Upper lobe of right lung (tissue), 1 donor: ENCODE measurements around the gene ABCC10. TPM values are rescaled to one million over a fixed set of nuclear protein-coding genes. Genes with fewer than 3 reads are reported as not detected.
"Not testable (repeated sequence)": the region's sequence is repeated elsewhere in the genome, so short reads cannot be mapped to it uniquely, and the experiment has no call there.

ENCODE experiments used
- ATAC-seq: fragments of 200-7000 bp; cut with Tn5 transposase; one replicate; pipeline ENCODE4 v1.9.1; 2020; ENCODE audit warnings: mild to moderate bottlenecking, moderate library complexity
- DNase-seq: peaks from one replicate; pipeline ENCODE4 v3.0.0-alpha.2; 2020
- H3K27ac ChIP-seq: fragments of 200-600 bp; one replicate; pipeline ENCODE4 v1.8.0; 2022
- H3K27me3 ChIP-seq: fragments of 200-600 bp; one replicate; pipeline ENCODE4 v1.8.0; 2022; ENCODE audit warnings: mild to moderate bottlenecking
- H3K36me3 ChIP-seq: fragments of 200-600 bp; one replicate; pipeline ENCODE4 v1.8.0; 2022
- H3K4me1 ChIP-seq: fragments of 200-600 bp; one replicate; pipeline ENCODE4 v1.8.0; 2022
- H3K4me3 ChIP-seq: fragments of 200-600 bp; one replicate; pipeline ENCODE4 v1.8.0; 2022; ENCODE audit warnings: mild to moderate bottlenecking
- H3K9me3 ChIP-seq: fragments of 200-600 bp; one replicate; pipeline ENCODE4 v1.8.0; 2022
- CTCF ChIP-seq: fragments of 200-600 bp; IDR thresholded peaks from one replicate; pipeline ENCODE4 v1.8.0; 2022; ENCODE audit warnings: antibody characterized with exemption
- intact Hi-C: fragments of 100-400 bp; cut with DNase I; formaldehyde crosslinking; loops from one replicate; pipeline ENCODE4 v1.11.0; 2022
- total RNA-seq: library from RNA; stranded (reverse); fragmentation: NEBNext Ultra II Directional; extraction: Animal tissue kit (Norgen Biotek cat#: 25700); gene quantifications from one replicate; pipeline ENCODE4 v1.2.1, GENCODE V29; 2021
- donor health status: DM: no; HTN: yes; CAD: no; lungs with severe emphysema.

ABCC10 gene
- total RNA-seq, 1 donor from 2014 or later, result 30.0 TPM

GRCh38 chr6:43460032-43460431, 32.7 kb downstream of the ABCC10 start:
- intact Hi-C loops, result no loop called here
- TF ChIP-seq CTCF, result no peak
- H3K4me3 ChIP-seq, result no peak overlapping the region
- H3K9me3 ChIP-seq, result no peaks in the 10 kb centered on the region
- H3K27ac ChIP-seq, result no peak overlapping the region
- DNase-seq (no peak), ATAC-seq (no peak)
- H3K36me3 ChIP-seq, result no peaks in the 10 kb centered on the region
- peaks cover 4% of the 10 kb centered on the region for H3K4me1 ChIP-seq
- peaks cover 35% of the 10 kb centered on the region for H3K27me3 ChIP-seq

- Histone ChIP-seq H3K27ac (no peak overlapping the region), H3K36me3 (no peaks in the 10 kb centered on the region), H3K27me3 (peaks cover 33% of the 10 kb centered on the region), H3K4me1 (no peaks in the 10 kb centered on the region), H3K9me3 (no peaks in the 10 kb centered on the region), H3K4me3 (no peak overlapping the region)
- DNase-seq (no peak), ATAC-seq (no peak)
- intact Hi-C loops, result no loop called here
- no peak for TF ChIP-seq CTCF
These were observed 34.6 kb downstream of the ABCC10 start for GRCh38 chr6:43461936-43462335.

GRCh38 chr6:43464337-43464736, 37.0 kb downstream of the ABCC10 start:
- no peak for ATAC-seq
- no peak for TF ChIP-seq CTCF
- no peak overlapping the region for H3K27ac ChIP-seq
- H3K9me3 ChIP-seq, result no peaks in the 10 kb centered on the region
- no peaks in the 10 kb centered on the region for H3K4me1 ChIP-seq
- intact Hi-C loops, result no loop called here
- H3K36me3 ChIP-seq, result no peaks in the 10 kb centered on the region
- no peak overlapping the region for H3K4me3 ChIP-seq
- DNase-seq, result no peak
- H3K27me3 ChIP-seq, result peaks cover 24% of the 10 kb centered on the region

GRCh38 chr6:43465948-43466347, 38.6 kb downstream of the ABCC10 start:
- peaks cover 26% of the 10 kb centered on the region for H3K27me3 ChIP-seq
- intact Hi-C loops, result no loop called here
- H3K27ac ChIP-seq, result no peak overlapping the region
- H3K4me3 ChIP-seq, result no peak overlapping the region
- H3K9me3 ChIP-seq, result no peaks in the 10 kb centered on the region
- TF ChIP-seq CTCF, result no peak
- no peaks in the 10 kb centered on the region for H3K36me3 ChIP-seq
- no peak for DNase-seq
- ATAC-seq, result no peak
- no peaks in the 10 kb centered on the region for H3K4me1 ChIP-seq

- H3K4me1 ChIP-seq, H3K27ac ChIP-seq, DNase-seq, H3K9me3 ChIP-seq, intact Hi-C loops, H3K4me3 ChIP-seq, H3K36me3 ChIP-seq, ATAC-seq: not testable (repeated sequence)
- peaks cover 26% of the 10 kb centered on the region for H3K27me3 ChIP-seq
These were observed 39.9 kb downstream of the ABCC10 start for GRCh38 chr6:43467265-43467664.

GRCh38 chr6:43467752-43468151, 40.4 kb downstream of the ABCC10 start:
- Histone ChIP-seq H3K9me3 (no peaks in the 10 kb centered on the region), H3K27me3 (peaks cover 25% of the 10 kb centered on the region), H3K36me3 (no peaks in the 10 kb centered on the region), H3K27ac (no peak overlapping the region), H3K4me1 (no peaks in the 10 kb centered on the region), H3K4me3 (no peak overlapping the region)
- ATAC-seq (no peak), DNase-seq (no peak)
- no peak for TF ChIP-seq CTCF
- intact Hi-C loops, result no loop called here
